ENCODE data around the gene TADA2A.

DNA sequence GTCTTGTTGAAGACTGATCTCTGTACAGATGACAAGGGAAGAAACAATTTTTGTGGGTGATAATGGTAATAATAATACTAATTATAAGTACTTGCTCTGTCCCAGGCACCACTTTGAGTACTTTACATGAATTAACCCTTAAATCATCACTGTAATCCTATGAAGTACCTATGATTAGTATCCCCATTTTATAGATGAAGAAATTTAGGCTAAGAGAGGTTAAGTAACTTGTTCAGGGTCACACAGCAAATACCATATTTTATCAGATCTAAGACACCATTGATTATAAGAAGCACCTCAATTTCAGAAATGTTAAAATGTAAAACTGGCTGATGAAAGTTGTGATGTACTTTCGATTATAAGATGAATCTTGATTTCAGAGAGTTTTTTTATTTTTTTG lies 18.6 kb downstream of the TADA2A start:
- TF ChIP-seq, protein P1, sequence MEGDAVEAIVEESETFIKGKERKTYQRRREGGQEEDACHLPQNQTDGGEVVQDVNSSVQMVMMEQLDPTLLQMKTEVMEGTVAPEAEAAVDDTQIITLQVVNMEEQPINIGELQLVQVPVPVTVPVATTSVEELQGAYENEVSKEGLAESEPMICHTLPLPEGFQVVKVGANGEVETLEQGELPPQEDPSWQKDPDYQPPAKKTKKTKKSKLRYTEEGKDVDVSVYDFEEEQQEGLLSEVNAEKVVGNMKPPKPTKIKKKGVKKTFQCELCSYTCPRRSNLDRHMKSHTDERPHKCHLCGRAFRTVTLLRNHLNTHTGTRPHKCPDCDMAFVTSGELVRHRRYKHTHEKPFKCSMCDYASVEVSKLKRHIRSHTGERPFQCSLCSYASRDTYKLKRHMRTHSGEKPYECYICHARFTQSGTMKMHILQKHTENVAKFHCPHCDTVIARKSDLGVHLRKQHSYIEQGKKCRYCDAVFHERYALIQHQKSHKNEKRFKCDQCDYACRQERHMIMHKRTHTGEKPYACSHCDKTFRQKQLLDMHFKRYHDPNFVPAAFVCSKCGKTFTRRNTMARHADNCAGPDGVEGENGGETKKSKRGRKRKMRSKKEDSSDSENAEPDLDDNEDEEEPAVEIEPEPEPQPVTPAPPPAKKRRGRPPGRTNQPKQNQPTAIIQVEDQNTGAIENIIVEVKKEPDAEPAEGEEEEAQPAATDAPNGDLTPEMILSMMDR (conservative IDR thresholded peaks at IDR 0.05; ENCODE audit: low read length), result no peak
- TF ChIP-seq EZH2phosphoT487 (IDR thresholded peaks at IDR 0.05; ENCODE audit: borderline replicate concordance), result no peak

Measured in Loucy (cell line).